Measurements from ENCODE around the gene DBR1. TPM values are rescaled to one million over a fixed set of nuclear protein-coding genes. Genes with fewer than 3 reads are reported as not detected.

DBR1 gene
- total RNA-seq, 5 donors from 2014 or later (not counting 1 experiment from before 2014, with no cell fraction given), result 13.1 to 32.2 (median 27.2) TPM

- Mint-ChIP-seq H3K4me3 (no peak overlapping the region), H3K36me3 (no peaks in the 10 kb centered on the region), H3K9me3 (no peaks in the 10 kb centered on the region), H3K27ac (no peak overlapping the region), H3K27me3 (peaks cover 4 to 6% of the 10 kb centered on the region in 2 donors), H3K4me1 (no peaks in the 10 kb centered on the region)
- no peaks in the 10 kb centered on the region for H3K4me1 ChIP-seq (ENCODE audit: control insufficient read depth in 1 of 2, extremely low read depth in 1 of 2, insufficient read depth in 2 of 2, low read length in 2 of 2)
- WGBS (ENCODE audit: insufficient coverage), result no CpG with 5 or more reads among the region's 3 CpGs
- H3K27me3 ChIP-seq (replicated peaks in 1 of 2; ENCODE audit: control insufficient read depth in 2 of 2, extremely low read depth in 1 of 2, insufficient read depth in 2 of 2, low read length in 1 of 2), result peaks cover 0 to 4% of the 10 kb centered on the region in 2 experiments
- no peak for DNase-seq
- H3K9me3 ChIP-seq, result no peaks in the 10 kb centered on the region
- POLR2A ChIA-PET, result interaction anchor here in 1 of 2 donors (0.7 kb wide), 1 partner anchor 21 kb away, joined by 4 read pairs; no protein-coding TSS in a partner anchor
- no peak overlapping the region for H3K27ac ChIP-seq (ENCODE audit: low read length)
- no peak overlapping the region for H3K4me3 ChIP-seq (ENCODE audit: control insufficient read depth in 1 of 2, extremely low read depth in 1 of 2, low read length in 1 of 2)
- H3K36me3 ChIP-seq (ENCODE audit: control insufficient read depth in 2 of 2, extremely low read depth in 1 of 2, insufficient read depth in 1 of 2, low read length in 1 of 2), result no peaks in the 10 kb centered on the region
- CTCF ChIA-PET, result interaction anchor here in 1 of 2 donors (0.8 kb wide), 1 partner anchor 284 kb away, joined by 4 read pairs; no protein-coding TSS in a partner anchor
- ATAC-seq (replicated peaks in 1 of 4), result no peak
Observed at GRCh38 chr3:138135146-138135832, 39.4 kb downstream of the DBR1 start.

- Histone ChIP-seq H3K36me3 (ENCODE audit: control insufficient read depth in 2 of 2, extremely low read depth in 1 of 2, insufficient read depth in 1 of 2, low read length in 1 of 2) (no peaks in the 10 kb centered on the region), H3K27ac (ENCODE audit: low read length) (no peak within 1 kb of the TSS), H3K4me3 (ENCODE audit: control insufficient read depth in 1 of 2, extremely low read depth in 1 of 2, low read length in 1 of 2) (no peak within 1 kb of the TSS), H3K27me3 (replicated peaks in 1 of 2; ENCODE audit: control insufficient read depth in 2 of 2, extremely low read depth in 1 of 2, insufficient read depth in 2 of 2, low read length in 1 of 2) (peaks cover 0 to 4% of the 10 kb centered on the region in 2 experiments), H3K4me1 (ENCODE audit: control insufficient read depth in 1 of 2, extremely low read depth in 1 of 2, insufficient read depth in 2 of 2, low read length in 2 of 2) (no peaks in the 10 kb centered on the region), H3K9me3 (no peaks in the 10 kb centered on the region)
- Mint-ChIP-seq H3K27me3 (peaks cover 3 to 6% of the 10 kb centered on the region in 2 donors), H3K4me1 (no peaks in the 10 kb centered on the region), H3K4me3 (no peak within 1 kb of the TSS), H3K27ac (no peak within 1 kb of the TSS), H3K36me3 (no peaks in the 10 kb centered on the region), H3K9me3 (no peaks in the 10 kb centered on the region)
- WGBS (ENCODE audit: insufficient coverage), result no CpG with 5 or more reads among the region's 1 CpG
- no peak for ATAC-seq (replicated peaks in 1 of 4)
- ChIA-PET POLR2A (no interaction called here), CTCF (interaction anchor here in 1 of 2 donors (1.0 kb wide), 1 partner anchor 15 kb away, joined by 4 read pairs; no protein-coding TSS in a partner anchor)
- DNase-seq, result no peak
Observed at GRCh38 chr3:138132239-138132638, 42.5 kb downstream of the DBR1 start, which contains the start of gene A4GNT. TSS of gene A4GNT (minus strand) at chr3:138132390. CDS start at chr3:138131256, 1,134 bp downstream.

- Mint-ChIP-seq H3K27ac (no peak overlapping the region), H3K9me3 (no peaks in the 10 kb centered on the region), H3K4me3 (no peak overlapping the region), H3K36me3 (no peaks in the 10 kb centered on the region), H3K27me3 (peaks cover 4 to 6% of the 10 kb centered on the region in 2 donors), H3K4me1 (no peaks in the 10 kb centered on the region)
- H3K36me3 ChIP-seq (ENCODE audit: control insufficient read depth in 2 of 2, extremely low read depth in 1 of 2, insufficient read depth in 1 of 2, low read length in 1 of 2), result no peaks in the 10 kb centered on the region
- ATAC-seq (replicated peaks in 1 of 4), result no peak
- no peak for DNase-seq
- WGBS (ENCODE audit: insufficient coverage), result no CpG with 5 or more reads among the region's 1 CpG
- no peak overlapping the region for H3K4me3 ChIP-seq (ENCODE audit: control insufficient read depth in 1 of 2, extremely low read depth in 1 of 2, low read length in 1 of 2)
- POLR2A ChIA-PET, result interaction anchor here in 1 of 2 donors (0.6 kb wide), 1 partner anchor 110 kb away, joined by 3 read pairs; no protein-coding TSS in a partner anchor
- CTCF ChIA-PET, result interaction anchor here (0.6 to 1.6 kb wide), 2 partner anchors 10 to 91 kb away, joined by 4 to 8 read pairs; no protein-coding TSS in a partner anchor
- H3K4me1 ChIP-seq (ENCODE audit: control insufficient read depth in 1 of 2, extremely low read depth in 1 of 2, insufficient read depth in 2 of 2, low read length in 2 of 2), result no peaks in the 10 kb centered on the region
- H3K27me3 ChIP-seq (replicated peaks in 1 of 2; ENCODE audit: control insufficient read depth in 2 of 2, extremely low read depth in 1 of 2, insufficient read depth in 2 of 2, low read length in 1 of 2), result peaks cover 0 to 9% of the 10 kb centered on the region in 2 experiments
- no peak overlapping the region for H3K27ac ChIP-seq (ENCODE audit: low read length)
- no peaks in the 10 kb centered on the region for H3K9me3 ChIP-seq
Observed at GRCh38 chr3:138127636-138128365, 46.9 kb downstream of the DBR1 start.

- 82% methylated on average over 3 of the region's 5 CpGs for WGBS (ENCODE audit: insufficient coverage)
- no peaks in the 10 kb centered on the region for H3K9me3 ChIP-seq
- Mint-ChIP-seq H3K9me3 (no peaks in the 10 kb centered on the region), H3K27ac (no peak overlapping the region), H3K4me3 (no peak overlapping the region), H3K36me3 (no peaks in the 10 kb centered on the region), H3K27me3 (peaks cover 7 to 9% of the 10 kb centered on the region in 2 donors), H3K4me1 (no peaks in the 10 kb centered on the region)
- POLR2A ChIA-PET, result no interaction called here
- peaks cover 0 to 13% of the 10 kb centered on the region in 2 experiments for H3K27me3 ChIP-seq (replicated peaks in 1 of 2; ENCODE audit: control insufficient read depth in 2 of 2, extremely low read depth in 1 of 2, insufficient read depth in 2 of 2, low read length in 1 of 2)
- no peak overlapping the region for H3K4me3 ChIP-seq (ENCODE audit: control insufficient read depth in 1 of 2, extremely low read depth in 1 of 2, low read length in 1 of 2)
- H3K27ac ChIP-seq (ENCODE audit: low read length), result no peak overlapping the region
- no peaks in the 10 kb centered on the region for H3K36me3 ChIP-seq (ENCODE audit: control insufficient read depth in 2 of 2, extremely low read depth in 1 of 2, insufficient read depth in 1 of 2, low read length in 1 of 2)
- CTCF ChIA-PET, result interaction anchor here in 1 of 2 donors (0.6 kb wide), 1 partner anchor 8 kb away, joined by 6 read pairs; no protein-coding TSS in a partner anchor
- no peaks in the 10 kb centered on the region for H3K4me1 ChIP-seq (ENCODE audit: control insufficient read depth in 1 of 2, extremely low read depth in 1 of 2, insufficient read depth in 2 of 2, low read length in 2 of 2)
- no peak for DNase-seq
- no peak for ATAC-seq (replicated peaks in 1 of 4)
Observed at GRCh38 chr3:138125548-138126221, 49.0 kb downstream of the DBR1 start.

- Mint-ChIP-seq H3K27ac (no peak overlapping the region), H3K9me3 (no peaks in the 10 kb centered on the region), H3K36me3 (no peaks in the 10 kb centered on the region), H3K27me3 (peaks cover 7 to 10% of the 10 kb centered on the region in 2 donors), H3K4me1 (no peaks in the 10 kb centered on the region), H3K4me3 (no peak overlapping the region)
- ATAC-seq (replicated peaks in 1 of 4) (no peak), DNase-seq (no peak)
- H3K4me3 ChIP-seq (ENCODE audit: control insufficient read depth in 1 of 2, extremely low read depth in 1 of 2, low read length in 1 of 2), result no peak overlapping the region
- H3K27ac ChIP-seq (ENCODE audit: low read length), result no peak overlapping the region
- ChIA-PET CTCF (no interaction called here), POLR2A (no interaction called here)
- H3K27me3 ChIP-seq (replicated peaks in 1 of 2; ENCODE audit: control insufficient read depth in 2 of 2, extremely low read depth in 1 of 2, insufficient read depth in 2 of 2, low read length in 1 of 2), result peaks cover 0 to 13% of the 10 kb centered on the region in 2 experiments
- H3K36me3 ChIP-seq (ENCODE audit: control insufficient read depth in 2 of 2, extremely low read depth in 1 of 2, insufficient read depth in 1 of 2, low read length in 1 of 2), result no peaks in the 10 kb centered on the region
- no peaks in the 10 kb centered on the region for H3K9me3 ChIP-seq
- WGBS (ENCODE audit: insufficient coverage), result 96% methylated on average over 4 of the region's 10 CpGs
- no peaks in the 10 kb centered on the region for H3K4me1 ChIP-seq (ENCODE audit: control insufficient read depth in 1 of 2, extremely low read depth in 1 of 2, insufficient read depth in 2 of 2, low read length in 2 of 2)
Observed at GRCh38 chr3:138124706-138125355, 49.9 kb downstream of the DBR1 start.

- POLR2A ChIA-PET, result no interaction called here
- no peak for ATAC-seq (replicated peaks in 1 of 4)
- H3K27ac ChIP-seq (ENCODE audit: low read length), result no peak overlapping the region
Observed at GRCh38 chr3:138124188-138124587, 50.5 kb downstream of the DBR1 start.

More at GRCh38 chr3:138124188-138124587, 50.5 kb downstream of the DBR1 start:
- DNase-seq, result no peak
- peaks cover 7 to 11% of the 10 kb centered on the region in 2 donors for H3K27me3 Mint-ChIP-seq
- H3K4me1 ChIP-seq (ENCODE audit: control insufficient read depth in 1 of 2, extremely low read depth in 1 of 2, insufficient read depth in 2 of 2, low read length in 2 of 2), result no peaks in the 10 kb centered on the region
- no peaks in the 10 kb centered on the region for H3K4me1 Mint-ChIP-seq
- H3K27me3 ChIP-seq (replicated peaks in 1 of 2; ENCODE audit: control insufficient read depth in 2 of 2, extremely low read depth in 1 of 2, insufficient read depth in 2 of 2, low read length in 1 of 2), result peaks cover 0 to 15% of the 10 kb centered on the region in 2 experiments
- CTCF ChIA-PET, result no interaction called here
- no peaks in the 10 kb centered on the region for H3K9me3 Mint-ChIP-seq
- no peaks in the 10 kb centered on the region for H3K36me3 ChIP-seq (ENCODE audit: control insufficient read depth in 2 of 2, extremely low read depth in 1 of 2, insufficient read depth in 1 of 2, low read length in 1 of 2)
- no peaks in the 10 kb centered on the region for H3K36me3 Mint-ChIP-seq
- H3K4me3 ChIP-seq (ENCODE audit: control insufficient read depth in 1 of 2, extremely low read depth in 1 of 2, low read length in 1 of 2), result no peak overlapping the region
- whole genome bisulfite sequencing (ENCODE audit: insufficient coverage), result 45% methylated on average over 1 of the region's 6 CpGs
- H3K27ac Mint-ChIP-seq, result no peak overlapping the region
- H3K9me3 ChIP-seq, result no peaks in the 10 kb centered on the region
- no peak overlapping the region for H3K4me3 Mint-ChIP-seq

Data from T-cell (primary cell).